RWPE1 (cell line): ENCODE results near the gene DPF3.
"Not testable (repeated sequence)": the region's sequence is repeated elsewhere in the genome, so short reads cannot be mapped to it uniquely, and the experiment has no call there.

Experiments
- CTCF ChIA-PET: fragments of 350-600 bp; sonication (Branson Sonifier 250); formaldehyde crosslinking; extraction: SDS; loops from one replicate; lab custom pipeline; 2021; lab: Yijun Ruan, JAX
- POLR2A ChIA-PET: fragments of 400-600 bp; formaldehyde crosslinking; extraction: SDS; loops from one replicate; lab custom pipeline; 2020; ENCODE audit warnings: antibody characterized with exemption; ENCODE audit not compliant: low non-redundant PET; lab: Yijun Ruan, JAX
- DNase-seq: peaks from one replicate; pipeline ENCODE4 v3.0.0; 2012; ENCODE audit warnings: low spot score
- H3K27ac ChIP-seq: fragments of 450-650 bp; 2 replicates; pipeline ENCODE4 v1.5.1; 2017
- CTCF ChIP-seq: fragments of 450-650 bp; conservative IDR thresholded peaks from 2 replicates; pipeline ENCODE4 v1.5.1; 2017; ENCODE audit warnings: low read depth, mild to moderate bottlenecking

The DPF3 gene

GRCh38 chr14:72880164-72880563 is 13.7 kb downstream of the DPF3 start:
- no peak overlapping the region for H3K27ac ChIP-seq
- POLR2A ChIA-PET = no interaction called here
- no peak for TF ChIP-seq CTCF
- CTCF ChIA-PET = no interaction called here
- no peak for DNase-seq

- no peak for TF ChIP-seq CTCF
- ChIA-PET CTCF (no interaction called here), POLR2A (no interaction called here)
- no peak overlapping the region for H3K27ac ChIP-seq
- DNase-seq = no peak
Observed at GRCh38 chr14:72879431-72879830, 14.5 kb downstream of the DPF3 start.

- H3K27ac ChIP-seq = no peak overlapping the region
- CTCF ChIA-PET = interaction anchor here (0.7 kb wide), 1 partner anchor 89 kb away, joined by 3 read pairs; no protein-coding TSS in a partner anchor
- POLR2A ChIA-PET = no interaction called here
- no peak for TF ChIP-seq CTCF
- DNase-seq = no peak
Observed at GRCh38 chr14:72878746-72879145, 15.2 kb downstream of the DPF3 start.

GRCh38 chr14:72876710-72877063 is 17.2 kb downstream of the DPF3 start:
- no peak for TF ChIP-seq CTCF
- ChIA-PET POLR2A (no interaction called here), CTCF (interaction anchor here (0.6 kb wide), 1 partner anchor 11 kb away, joined by 3 read pairs; no protein-coding TSS in a partner anchor)
- no peak overlapping the region for H3K27ac ChIP-seq
- no peak for DNase-seq

- no peak overlapping the region for H3K27ac ChIP-seq
- POLR2A ChIA-PET = no interaction called here
- TF ChIP-seq CTCF = no peak
- no peak for DNase-seq
- CTCF ChIA-PET = interaction anchor here (0.6 to 0.7 kb wide), 2 partner anchors 10 to 362 kb away, joined by 3 read pairs; no protein-coding TSS in a partner anchor
Observed at GRCh38 chr14:72876005-72876709, 17.7 kb downstream of the DPF3 start.

GRCh38 chr14:72870878-72871277 is 23.0 kb downstream of the DPF3 start:
- POLR2A ChIA-PET, DNase-seq, H3K27ac ChIP-seq: not testable (repeated sequence)
- CTCF ChIA-PET = interaction anchor here (0.7 kb wide), 1 partner anchor 658 kb away, joined by 3 read pairs; no protein-coding TSS in a partner anchor
